Measurements from ENCODE around the gene GAD1.

Gene GAD1

DNA sequence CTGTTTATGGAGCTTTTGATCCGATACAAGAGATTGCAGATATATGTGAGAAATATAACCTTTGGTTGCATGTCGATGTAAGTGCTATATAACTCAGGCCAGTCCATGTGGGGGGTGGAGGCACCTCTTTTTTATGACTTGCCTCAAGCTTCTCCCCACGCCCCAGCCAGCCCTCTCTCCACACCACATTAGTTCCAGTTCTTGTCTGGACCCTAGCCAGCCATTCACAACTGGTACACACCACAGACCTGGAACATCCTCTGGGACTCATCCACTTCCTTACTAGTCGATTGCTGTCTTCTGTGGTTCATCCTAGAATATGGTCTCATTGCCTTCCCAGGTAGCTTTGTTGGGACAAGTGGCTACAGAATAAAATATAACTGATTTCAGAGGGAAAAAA is 31.0 kb downstream of the GAD1 start:
- no peak for DNase-seq

DNA sequence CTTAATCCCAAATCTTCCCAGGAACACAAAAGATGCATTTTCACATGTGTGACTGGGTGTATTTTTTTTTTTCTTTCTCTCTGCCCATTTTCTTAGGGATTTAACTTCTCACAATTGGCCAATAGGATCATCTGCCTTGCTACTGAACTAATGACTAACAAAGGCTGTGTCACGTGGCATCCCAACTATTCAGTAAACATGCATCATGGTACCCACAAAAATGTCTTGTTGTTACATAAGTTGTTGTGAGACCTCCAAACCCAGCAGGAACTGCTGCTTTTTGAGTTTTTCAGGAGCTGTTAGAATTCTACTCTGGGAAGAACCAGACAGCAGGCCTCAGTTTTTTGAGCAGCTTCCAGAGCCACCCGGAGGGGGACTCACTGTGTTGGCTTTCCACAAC is 31.9 kb downstream of the GAD1 start:
- no peak for DNase-seq

DNA sequence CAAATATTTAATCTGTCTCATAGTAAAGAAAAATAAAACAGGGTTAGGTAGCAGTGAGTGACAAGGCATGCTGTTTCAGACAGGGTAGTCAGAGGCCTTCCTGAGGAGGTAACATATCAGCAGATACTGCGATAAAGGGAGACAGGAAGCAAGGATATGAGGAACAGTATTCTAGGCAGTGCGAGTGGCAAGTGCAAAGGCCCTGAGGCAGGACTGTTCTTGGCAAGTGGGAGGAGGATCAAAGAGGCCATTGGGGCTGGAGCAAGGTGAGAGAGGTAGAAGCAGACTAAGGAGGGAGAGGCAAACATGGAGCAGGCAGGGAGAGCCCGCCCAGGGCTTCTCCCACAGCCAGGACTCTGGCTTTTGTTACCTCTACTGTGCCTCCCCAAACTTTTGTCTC is 33.6 kb downstream of the GAD1 start:
- DNase-seq, result no peak

DNA sequence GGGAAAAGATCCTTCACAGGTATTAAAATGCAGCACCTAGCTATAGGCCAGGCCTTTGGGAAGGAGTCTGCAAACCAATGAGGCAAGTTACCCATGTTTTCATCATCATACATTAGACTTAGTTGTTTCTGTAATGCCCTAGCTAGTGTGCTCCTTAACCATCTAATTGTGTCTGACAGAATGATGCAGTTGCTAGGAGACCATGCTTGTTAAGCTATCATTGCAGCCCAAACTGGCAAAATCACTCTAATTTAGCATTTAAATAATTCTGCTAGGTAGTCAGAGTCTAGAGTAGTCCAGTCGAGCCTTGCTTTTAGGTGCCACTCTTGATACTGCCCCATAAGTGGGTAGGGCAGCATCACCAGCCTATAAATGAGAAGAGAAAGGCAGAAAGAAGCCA is 34.9 kb downstream of the GAD1 start:
- no peak for DNase-seq

DNA sequence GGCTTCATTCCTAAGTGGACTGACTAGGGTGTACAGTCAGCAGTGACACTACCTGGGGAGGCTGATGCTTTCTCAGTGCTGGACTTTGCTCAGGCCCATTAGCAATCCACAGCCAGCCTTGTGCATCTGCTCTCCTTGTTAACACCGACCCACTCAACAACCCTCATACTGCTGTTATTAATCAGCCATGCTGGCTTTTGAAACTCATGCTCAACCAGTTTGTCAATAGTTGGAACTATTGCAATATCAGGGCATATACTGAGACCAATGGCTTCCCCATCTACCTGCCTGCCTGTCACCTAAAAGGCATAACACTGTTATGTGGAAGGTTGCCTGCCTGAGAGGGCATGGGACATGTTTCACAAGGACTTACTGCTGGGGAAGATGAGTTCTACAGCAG is 39.4 kb downstream of the GAD1 start:
- no peak for DNase-seq

DNA sequence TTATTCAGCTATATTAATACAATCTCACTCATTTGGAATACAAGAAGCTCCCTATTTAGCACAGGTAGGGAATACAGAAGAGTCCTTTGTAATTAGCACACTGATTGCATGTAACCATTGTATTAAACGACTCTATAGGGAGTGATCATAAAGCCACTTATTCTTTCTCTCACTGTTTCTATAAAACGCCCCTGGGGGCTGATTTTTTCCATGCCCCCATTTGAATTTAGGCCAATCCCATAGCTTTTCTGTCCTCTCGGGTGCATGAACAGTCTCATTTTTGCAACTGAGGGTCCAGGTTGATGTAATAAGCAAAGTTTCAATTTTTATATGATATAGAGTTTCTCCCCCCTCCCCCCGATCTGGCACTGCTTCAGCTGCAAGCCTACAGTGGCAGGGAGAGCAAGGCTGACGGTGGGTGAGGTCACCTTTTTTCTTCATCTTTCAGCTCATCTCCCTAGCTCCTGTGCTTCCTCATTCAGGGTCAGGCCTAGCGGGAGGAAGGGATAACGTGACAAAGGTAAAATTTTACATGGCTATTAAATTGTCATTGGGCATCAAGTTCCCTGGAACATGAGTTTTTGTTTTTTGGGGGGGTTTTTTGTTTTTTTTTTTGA is 45.7 kb downstream of the GAD1 start:
- no peak for DNase-seq

DNA sequence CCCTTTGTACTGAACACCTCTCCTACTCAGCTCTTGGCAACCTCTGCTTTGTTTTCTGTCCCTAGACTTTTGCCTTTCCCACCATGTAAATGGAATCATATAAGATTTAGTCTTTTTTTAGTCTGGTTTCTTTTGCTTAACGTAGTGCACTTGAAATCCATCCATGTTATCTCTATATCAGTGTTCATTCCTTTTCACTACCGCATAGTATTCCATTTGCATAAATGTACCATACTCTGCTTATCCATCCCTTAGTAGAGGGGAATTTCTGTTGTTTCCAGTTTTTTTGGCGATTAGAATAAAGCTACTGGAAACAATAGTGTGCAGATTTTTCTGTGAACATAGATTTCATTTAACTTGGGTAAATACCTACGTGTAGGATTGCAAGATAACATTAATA is 46.4 kb downstream of the GAD1 start:
- DNase-seq, result no peak

DNA sequence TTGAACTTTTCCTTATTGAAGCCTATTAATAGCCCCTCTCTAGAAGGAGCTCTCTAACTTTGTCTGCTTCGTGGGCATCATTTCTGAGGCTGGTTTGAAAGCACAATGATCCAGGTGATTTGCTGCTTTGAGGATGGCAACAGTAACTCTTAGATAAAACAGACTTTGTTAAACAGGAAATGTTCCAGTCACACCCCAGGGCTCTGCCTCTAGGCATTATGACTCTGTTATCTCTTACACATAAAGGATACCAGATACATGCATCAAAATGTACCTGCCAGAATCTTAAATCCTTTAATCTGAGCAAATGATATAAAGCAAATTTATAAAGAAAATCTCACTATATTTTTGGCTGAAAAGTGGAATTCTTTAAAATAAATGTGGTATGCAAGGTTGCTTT is 52.3 kb downstream of the GAD1 start:
- DNase-seq, result no peak

DNA sequence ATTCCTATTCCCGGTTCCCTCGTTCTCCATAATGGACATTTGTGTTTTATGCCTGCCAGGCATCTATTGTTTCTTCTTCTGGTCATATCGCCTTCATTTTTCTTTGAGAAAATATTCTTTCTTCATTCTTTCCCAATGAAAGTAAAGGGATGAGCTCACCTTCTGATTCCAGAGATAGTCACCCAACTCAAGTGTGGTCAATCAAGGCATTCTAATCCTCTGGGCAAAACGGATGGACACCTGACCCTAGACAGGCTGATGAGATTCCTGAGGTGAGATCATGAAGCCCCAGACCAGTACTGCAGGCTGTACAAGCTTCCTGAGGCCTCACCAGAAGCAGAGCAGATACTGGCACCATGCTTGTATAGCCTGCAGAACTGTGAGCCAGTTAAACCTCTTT is 52.8 kb downstream of the GAD1 start:
- DNase-seq, result no peak

DNA sequence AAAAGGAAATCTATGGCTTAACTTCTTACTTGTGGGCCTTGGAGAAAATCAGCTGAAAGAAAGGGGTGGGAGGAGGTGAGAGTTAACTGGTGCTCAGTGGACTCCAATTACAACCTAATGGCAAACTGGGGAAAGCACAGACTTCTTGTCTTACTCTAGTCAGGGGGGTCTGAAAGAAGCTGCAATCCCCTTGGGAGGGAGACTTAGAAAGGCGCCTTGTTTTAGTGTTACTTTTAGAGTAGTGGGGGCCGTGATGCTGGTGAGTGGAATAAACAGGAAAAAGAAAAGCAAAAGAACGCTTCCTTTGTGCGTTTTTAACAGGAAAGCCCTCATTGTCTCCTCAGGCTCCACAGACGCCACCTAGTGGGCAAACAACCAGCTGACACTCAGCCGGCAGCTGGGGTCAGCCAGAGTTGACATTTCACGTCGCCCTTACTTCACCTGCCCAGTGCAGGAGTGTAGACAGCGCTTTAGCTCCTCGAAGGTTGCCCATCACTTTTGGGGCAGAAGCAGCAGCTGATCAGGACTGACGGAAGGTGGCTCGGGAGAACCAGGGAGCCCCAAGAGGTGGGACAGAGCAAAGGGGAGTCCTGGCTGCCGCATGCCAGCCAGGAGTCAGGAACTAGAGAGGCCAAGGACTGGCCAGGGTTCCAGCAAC is 56.5 kb downstream of the GAD1 start:
- DNase-seq, result peak; percentile 30 to 46

DNA sequence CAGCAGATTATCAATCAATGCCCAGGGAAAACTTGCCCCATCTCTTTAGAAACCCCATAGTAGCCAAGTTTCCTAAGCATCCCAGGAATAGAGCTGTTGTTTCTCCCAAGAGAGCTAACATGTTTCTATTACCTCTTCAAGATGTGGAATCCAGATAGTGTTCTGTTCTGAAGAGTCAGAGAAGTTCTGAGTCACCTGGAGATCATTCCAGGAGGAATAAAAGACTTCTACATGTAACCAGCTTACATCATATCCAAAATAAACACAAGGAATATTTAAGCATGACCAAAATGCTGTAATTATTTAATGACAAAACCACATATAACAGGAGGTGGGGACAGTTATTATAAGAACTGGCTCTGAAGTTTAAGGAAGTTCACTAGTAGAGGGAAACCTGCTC is 61.4 kb downstream of the GAD1 start:
- no peak for DNase-seq

DNA sequence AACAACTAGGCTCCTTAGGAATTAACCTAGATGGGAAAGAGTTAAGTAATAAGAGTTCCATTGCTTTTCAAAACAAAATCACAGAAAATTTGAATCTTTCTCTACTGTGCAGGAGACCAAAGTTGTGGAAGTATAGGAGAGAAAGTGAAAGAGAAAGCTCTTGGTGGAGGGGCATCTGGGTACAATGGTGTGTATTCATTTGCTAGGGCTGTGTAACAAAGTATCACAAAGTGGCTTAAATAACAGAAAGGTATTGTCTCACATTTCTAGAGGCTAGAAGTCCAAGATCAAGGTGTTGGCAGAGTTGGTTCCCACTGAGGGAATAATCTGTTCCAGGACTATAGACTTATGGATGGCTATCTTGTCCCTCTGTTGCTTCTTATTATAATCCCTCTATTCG is 61.8 kb downstream of the GAD1 start:
- DNase-seq, result no peak

DNA sequence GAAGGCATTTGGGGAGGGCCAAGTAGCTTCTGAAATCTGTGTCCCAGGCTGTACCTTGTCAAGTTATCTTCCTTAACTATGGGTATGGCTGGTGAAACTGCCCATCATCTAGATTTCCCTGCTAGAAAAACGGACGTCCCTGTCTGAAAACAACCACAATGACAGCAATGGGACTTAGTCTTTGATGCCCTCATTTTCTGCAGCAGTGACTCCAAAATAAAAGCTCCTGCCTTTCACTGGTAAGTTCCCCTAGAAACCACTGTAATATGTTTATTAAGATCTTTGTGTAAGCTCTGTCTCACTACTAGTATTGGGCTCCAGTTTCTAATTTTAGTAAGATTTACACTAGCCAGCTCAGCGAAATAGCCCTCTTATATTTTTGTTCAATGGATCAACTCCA is 65.2 kb downstream of the GAD1 start:
- no peak for DNase-seq

DNA sequence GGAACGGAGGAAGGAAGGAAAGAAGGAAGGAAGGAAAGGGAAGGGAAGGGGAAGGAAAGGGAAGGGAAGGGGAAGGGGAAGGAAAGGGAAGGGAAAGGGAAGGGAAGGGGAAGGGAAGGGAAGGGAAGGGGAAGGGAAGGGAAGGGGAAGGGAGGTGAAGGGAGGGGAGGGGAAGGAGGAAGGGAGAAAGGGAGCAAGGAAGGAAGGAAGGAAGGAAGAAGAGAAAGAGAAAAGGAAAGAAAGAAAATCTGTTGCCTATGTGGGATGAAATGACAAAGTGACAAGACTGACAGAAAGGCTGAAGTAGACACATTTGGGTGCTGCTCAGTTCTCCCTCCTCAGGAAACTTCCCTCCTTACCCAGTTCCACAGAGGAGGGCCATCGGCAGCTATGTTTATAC is 66.1 kb downstream of the GAD1 start:
- no peak for DNase-seq

DNA sequence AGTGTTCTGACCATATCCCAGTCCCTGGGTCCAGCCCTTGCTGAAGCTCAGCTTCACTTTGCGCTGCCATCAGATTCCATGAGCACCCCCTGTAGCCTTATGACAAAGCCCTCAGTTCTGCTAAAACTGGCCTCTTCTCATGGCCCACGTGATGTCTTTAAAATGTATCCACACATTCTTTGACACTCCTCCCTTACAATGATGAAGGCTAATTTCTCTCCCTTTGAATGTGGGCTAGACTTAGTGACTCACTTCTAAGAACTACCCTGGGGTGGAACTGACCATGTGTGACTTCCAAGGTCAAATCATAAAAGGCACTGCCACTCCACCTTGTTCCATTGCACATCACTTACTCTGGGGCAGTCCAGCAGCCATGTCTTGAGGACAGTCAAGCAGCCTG is 67.0 kb downstream of the GAD1 start:
- DNase-seq, result no peak

DNA sequence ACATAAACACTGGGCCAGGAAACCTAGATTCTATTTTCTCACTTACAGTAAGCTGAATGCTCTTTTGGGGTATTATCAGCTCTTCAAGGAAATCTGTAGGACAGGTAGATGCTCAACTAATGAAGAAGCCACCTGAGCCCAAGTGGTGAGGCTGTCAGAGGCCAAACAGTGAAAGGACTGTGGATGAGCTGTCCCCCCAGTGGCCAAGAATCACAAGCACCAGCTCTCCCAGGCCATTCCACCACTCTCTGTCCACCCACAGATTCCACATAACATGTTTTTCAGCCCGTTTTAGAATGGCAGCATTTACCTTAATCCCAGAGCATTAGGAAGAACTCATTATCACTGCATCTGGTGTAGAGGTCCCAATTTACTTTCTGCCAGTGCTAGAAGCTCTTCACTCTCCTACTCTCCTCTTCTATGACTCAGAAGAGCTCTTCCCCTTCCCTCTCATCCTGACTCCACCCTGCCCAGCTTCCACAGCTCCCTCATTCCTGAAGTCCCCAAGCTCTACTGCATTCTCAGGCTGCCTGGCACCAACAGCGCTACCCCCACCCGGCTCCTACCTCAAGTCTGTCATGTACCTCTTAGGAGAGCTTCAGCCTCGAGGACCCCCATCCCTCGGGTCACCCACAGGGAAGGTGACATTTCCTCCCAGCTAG is 68.6 kb downstream of the GAD1 start:
- no peak for DNase-seq

DNA sequence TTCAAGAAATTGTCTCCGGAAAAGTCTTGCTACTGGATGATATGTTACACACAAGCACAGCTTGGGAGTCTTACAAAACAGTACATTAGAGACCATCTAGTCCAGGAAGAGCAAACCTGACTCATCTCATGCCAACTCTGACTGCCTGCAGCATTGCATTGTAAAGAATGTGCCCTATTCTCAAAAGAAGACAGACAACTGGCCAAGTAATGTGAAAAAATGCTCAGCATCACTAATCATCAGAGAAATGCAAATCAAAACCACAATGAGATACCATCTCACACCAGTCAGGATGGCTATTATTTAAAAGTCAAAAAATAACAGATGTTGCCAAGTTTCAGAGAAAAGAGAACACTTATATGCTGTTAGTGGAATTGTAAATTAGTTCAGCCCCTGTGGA is 69.7 kb downstream of the GAD1 start:
- DNase-seq, result no peak

DNA sequence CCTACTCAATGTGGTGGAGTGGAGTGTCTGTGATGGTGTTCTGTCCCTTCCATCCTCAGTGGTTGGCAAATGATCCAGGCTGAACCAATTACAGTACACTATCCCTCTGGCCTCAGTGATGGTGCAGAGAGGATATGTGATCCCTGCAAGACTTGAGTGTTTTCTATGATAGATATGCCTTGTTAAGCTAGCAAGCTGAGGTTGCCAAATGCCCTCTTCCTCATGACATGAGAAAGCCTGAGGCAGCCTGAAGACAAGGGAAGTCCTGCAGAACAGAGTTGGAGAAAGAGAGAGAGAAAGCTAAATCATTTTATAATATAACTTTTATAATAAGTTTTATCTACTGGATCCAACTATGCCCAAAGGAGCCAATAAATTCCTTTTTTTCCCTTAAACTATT is 70.8 kb downstream of the GAD1 start:
- DNase-seq, result no peak

DNA sequence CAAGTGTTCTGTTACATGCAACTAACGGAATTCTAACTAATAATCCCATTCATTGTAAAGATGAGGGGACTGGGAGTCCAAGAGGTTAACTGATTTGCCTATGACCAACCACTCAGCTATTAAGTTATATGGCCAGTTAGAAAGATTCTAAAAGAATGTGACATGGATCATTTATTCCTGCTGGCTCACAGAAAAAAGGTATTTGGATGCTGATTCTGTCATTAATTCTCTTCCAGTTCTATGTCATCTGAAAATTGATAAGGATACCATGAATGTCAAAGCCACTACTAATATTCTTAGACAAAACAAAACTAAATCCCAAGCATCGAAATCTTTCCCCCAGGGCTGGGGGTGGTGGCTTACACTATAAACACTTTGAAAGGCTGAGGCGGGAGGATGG is 71.2 kb downstream of the GAD1 start:
- no peak for DNase-seq

DNA sequence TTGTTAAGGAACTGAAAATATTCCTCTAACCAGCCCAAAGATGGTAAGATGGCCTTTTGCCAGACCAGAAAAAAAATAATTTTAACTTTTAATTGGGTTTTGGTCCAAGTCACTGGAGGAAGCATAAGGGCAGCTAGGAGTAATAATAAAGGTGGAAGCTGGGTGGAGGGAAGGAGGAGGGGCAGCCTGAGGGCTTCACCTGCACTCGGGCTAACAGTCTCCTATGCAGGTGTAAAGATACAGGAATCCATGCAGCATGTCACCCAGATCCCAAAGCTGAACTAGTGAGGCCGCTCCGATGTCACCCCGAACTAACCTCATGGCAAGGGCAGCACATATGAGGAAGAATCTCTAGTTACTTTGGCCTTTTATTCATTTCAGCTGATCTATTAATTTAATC is 75.2 kb downstream of the GAD1 start:
- DNase-seq, result no peak

DNA sequence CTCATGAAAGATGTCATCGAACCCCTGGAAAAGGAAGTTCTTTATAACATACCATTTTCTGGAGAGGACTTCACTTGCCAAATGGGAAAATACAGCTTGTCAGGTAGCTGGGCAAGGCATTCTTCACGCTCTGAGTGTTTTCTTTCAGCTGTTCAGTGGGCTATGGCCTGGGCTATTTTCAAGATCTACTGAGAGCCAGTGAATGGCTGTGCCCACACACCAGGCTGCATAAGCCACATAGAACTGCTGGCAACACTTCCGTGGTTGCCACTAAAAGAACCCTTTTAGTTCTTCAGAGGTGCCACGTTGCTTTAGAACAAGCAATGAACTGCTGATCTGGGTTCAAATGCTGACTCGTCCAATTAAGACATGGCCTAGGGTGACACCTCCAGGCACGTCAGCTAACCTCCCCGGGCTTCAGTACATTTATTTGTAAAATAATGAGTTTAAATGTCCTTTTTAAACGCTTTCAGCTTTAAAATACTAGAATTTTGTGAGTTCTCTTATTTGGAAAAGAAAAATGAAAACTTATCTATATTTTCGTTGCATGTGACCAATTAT is 75.8 kb downstream of the GAD1 start:
- no peak for DNase-seq

DNA sequence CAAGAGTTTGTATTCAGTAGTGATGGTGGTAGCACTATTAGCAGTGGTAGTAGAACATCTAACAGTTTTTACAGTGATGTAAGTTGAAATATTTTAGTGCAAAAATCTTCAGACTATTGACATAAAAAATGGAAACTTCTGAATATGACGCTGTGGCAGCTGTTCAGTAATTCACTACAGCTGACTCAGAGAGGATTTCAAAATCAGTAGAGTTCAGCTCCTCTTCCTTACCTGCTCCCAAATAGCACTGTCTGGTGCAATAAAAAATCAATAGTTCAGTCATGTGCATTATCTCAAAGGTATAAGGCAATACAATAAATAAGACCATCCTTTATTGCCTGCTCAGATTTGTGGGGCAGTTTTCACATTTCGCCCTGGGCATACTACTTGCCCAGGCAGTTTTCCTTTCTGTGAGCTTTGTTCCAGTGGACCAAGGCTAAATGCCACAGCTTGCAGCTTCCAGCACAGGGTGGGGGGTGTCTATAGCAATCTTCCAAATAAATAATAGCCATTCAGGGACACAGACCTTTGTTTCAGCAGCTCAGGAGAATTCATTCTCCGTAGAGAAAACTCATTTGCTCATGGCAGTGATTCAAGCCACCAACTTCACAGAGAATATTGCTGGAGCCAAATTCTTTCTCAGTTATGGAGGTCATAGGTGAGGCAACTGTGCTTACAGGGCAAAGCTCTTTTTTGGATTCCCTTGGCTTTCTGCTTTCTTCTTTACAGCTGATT is 78.5 kb downstream of the GAD1 start:
- no peak for DNase-seq

DNA sequence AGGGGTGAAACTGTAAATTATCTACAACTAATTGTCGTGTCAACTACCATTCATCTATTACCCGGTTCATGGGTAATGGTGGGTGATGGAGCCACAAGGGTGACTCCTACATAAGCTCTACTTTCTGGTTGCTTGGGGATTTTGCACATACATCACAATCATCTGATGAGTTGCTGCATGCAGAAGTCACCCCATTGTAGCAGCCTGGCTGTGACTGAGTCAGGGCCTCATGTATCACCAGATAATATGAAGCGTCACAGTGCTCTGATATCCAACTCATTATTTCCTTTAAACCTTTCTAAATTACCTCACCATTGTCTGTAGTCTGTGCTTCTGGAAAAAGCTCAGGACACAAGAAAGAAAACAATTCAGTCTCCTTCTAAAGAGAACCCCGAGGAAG is 79.9 kb downstream of the GAD1 start:
- DNase-seq, result no peak

DNA sequence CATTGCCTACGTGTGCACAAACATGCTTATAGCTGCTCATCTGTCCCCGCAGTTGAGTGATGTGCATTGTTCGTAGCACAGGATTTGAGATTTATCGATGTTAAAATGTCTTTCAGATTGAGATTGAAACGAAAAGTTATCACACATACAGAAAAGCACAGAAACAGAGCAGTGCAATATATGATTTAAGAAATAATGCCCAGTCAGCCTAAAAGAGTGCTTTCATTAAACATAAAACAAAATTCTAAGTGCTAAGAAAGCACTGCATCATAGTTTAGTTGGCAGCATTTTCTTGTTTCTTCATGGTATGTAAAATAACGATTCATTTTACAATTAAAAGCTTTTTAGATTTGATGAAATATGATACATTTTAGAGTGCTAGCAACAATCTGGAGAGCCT is 80.4 kb downstream of the GAD1 start:
- no peak for DNase-seq

Data from SHP77 (cell line).